GM18909 (cell line): Measurements from ENCODE around the gene TMEM204.

ENCODE experiments used
- ATAC-seq: cut with Tn5 transposase; IDR thresholded peaks from one replicate; pipeline ENCODE4 v1.9.1; 2021; ENCODE audit warnings: mild to moderate bottlenecking; ENCODE audit not compliant: unreplicated experiment, poor library complexity

Gene TMEM204

DNA sequence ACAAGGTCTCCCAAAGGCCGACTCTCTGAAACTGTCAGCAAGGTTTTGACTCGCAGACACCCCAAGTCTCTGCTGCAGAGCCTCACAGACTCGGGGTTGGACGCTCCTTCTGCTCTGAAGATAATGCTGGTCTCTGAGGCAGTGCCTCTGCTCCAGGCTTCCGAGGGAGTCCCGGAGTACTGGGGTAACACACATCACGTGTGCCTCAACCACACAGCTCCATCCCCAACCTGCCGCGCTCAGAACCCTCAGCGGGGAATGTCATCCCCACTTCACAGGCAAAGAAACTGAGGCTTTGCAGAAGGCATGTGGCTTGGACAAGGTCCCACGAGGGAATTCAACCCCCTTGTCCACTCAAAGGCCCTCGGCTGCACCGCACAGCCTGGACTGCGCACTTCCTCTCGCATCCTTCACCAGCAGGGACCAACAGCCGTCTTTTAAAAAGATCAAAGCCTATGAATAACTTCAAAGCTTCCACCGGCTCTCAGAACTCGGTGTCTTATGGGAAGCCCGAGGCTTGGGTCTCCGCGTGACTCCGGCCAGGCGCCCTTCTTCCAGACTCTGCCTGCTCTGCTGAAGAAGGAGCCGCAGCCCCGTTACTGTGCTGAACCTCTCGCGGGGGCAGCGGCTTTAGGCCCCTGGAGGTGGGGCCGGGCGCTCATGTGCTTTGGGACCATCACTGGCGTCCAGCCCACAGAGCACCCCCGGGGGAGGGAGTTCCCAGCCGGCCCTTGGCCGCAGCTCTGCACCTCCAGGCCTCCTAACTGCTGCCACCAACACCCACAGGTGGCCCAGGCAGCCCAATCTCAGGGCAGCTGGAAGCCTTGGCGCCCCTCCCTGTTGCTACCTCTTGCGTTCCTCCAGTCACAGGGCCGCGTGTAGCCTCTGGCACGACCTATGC lies 2.2 kb downstream of the TMEM204 start:
- ATAC-seq: no peak

DNA sequence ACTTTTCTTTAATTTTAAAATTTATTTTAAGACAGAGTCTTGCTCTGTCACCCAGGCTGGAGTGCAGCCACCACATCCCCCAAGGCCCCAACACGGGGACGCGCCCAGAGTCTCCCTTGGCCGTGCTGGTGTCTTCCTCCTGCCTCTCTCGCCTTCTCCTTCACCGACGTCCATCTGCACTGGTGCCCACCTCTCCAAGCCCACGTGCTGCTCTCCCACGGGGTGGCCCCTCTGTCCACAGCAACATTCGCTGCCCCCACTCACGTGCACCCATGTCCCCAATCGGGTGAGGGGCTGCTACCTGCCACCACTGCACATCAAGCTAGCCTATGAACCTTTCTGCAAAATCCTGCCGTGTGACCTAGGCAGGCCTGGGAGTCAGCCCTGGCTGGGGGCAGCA lies 3.1 kb downstream of the TMEM204 start:
- ATAC-seq: no peak

DNA sequence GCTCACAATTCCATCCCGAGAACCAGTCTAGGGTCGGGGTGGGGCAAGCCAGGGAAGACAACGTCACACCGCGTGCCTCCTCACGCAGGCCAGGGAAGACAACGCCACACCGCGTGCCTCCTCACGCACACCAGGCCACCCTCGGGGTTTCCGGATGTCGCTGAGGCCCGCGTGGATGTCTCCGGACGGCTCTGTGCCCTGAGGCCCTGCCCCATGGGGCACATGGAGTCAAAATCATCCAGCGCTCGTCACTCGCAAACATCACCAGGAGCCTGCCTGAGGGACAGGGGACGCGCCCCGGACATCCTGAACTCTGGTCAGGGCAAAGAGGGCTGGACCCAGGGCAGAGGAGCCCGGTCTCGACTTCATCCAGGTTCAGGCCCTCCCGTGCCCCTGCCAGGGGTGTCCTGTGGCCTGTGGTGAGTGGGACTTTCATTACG lies 3.7 kb downstream of the TMEM204 start:
- no peak for ATAC-seq

DNA sequence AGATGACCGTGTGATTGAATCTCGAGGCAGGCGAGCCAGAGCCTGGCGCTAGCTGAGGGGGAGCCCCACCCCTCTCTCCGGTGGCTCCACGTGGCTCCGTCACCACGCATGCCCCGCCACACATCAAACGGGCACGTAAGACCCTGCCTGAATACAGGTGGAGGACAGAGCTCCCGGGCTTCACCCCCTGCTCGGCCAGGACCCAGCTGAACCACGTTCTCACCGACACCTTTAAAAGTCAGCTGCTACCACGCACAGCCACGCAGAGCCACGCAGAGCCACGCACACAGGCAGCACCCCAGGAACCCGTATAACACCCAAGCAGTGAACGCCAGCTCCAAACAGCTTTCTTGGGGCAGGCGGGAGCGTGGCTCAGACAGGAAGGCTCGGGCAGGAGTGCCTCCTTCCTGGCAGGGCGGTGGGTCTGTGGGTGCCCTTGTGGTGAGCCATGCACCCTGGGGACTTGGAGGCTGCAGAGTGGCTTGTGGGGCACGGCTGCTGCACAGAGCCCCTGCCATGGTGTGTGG lies 4.4 kb downstream of the TMEM204 start:
- no peak for ATAC-seq

DNA sequence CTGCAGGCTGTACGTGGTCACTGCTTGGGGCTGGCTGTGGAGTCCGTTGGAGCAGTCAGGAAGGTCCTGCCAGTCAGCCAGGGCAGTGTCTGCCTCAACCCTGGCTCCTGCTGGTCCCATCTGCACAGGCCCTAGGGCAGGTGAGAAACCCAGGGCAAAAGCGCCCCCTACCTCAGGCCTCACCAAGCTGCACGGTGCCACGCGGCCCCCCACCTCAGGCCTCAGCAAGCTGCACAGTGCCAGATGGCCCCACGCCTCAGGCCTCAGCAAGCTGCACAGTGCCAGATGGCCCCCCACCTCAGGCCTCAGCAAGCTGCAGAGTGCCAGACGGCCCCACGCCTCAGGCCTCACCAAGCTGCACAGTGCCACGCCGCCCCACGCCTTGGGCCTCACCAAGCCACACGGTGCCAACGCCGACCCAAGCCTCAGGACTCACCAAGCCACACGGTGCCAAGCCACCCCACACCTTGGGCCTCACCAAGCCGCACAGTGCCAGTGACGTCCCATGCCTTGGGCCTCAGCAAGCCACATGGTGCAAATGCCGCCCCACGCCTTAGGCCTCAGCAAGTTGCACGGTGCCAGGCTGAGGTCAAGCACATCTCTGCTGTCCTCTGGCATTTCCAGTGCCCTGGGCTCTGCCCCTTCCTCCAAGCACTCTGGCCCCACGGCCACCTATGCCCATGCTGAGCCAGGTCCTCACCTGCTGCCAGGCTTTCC lies 5.5 kb downstream of the TMEM204 start:
- ATAC-seq: no peak

DNA sequence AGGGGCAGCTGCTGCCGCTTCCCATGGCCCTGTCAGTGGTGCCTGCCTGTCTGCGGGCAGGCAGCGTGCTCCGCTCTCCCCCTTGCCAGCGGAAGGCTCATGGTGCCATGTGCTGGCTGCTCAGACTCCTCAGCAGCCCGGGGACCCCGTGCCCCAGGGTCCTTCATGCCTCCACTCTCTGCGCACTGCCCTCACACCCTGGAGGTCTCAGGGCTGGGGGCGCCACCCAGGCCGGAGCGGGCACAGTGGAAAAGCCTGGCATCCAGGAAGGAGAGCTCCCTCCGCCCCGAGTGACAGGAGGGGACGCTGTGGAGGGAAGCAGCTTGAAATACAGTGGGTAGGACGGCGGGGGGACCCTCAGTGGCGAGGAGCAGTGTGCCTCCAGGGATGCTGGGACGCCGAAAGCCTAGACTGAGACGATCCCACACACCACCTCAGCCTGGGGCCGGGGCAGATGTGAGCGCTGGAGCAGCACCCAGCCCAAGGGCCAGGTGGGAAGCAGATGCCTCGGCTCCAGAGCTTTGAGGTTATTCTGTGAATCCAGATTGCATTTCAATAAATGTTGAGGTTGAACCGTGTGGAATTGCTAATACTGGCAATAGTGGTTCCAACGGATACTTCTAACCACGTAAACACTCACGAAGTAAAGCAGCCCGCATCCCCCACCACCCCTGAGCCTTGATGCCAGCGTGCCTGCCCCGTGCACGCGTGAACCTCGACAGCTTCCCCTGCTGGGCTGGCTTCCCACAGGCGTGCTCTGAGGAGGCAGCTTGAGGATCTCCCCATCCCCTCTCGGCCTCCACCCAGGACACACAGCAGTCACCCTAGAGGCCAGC lies 6.5 kb downstream of the TMEM204 start:
- ATAC-seq: no peak

DNA sequence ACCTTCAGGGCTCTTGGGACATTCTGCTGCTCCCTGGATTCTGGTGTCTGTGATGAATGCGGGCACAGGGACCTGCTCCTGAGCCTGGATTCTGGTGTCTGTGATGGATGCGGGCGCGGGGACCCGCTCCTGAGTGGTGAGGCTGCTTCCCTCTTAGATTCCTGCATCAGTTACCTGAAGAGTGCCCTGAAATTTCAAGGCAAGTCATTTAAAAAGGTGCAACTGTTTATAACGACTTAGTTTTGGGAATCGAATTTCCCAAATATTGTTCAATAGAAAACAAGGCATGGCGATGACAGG lies 7.0 kb downstream of the TMEM204 start:
- no peak for ATAC-seq

DNA sequence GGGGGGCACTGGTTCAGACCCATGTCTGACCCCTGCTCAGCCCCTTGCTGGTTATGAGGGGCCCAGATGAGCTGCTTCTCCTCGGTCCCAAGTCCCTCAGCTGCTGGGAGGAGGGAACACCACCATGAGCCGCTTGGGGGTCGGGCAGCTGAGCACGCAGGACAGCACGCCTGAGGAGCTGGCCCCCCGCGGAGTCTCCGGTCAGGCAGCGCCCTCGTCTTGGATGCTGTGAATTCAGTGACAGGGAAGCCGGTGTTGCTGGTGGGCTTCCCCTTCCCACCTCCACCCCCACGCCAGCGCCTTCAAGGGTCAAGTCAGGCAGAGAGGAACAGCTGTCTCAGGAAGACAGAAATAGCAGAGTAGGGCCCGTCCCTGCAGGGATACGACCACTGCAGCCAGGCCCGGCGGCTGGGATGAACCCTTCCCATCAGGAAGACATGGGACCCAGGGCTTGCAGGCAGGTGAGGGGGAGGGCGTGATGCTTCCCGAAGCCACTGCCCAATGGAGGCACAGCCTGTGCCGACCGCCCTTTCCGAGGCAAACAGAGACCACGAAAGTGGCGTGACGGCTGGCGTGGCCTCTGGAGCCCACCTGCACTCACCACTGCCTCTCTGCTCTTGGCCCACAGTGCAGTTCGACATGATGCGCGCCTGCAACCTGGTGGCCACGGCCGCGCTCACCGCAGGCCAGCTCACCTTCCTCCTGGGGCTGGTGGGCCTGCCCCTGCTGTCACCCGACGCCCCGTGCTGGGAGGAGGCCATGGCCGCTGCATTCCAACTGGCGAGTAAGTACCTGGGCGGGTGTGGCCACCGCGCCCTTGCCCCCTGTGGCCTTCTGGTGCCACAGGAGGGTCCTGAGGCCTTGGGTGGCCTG lies 8.1 kb downstream of the TMEM204 start:
- ATAC-seq: no peak

DNA sequence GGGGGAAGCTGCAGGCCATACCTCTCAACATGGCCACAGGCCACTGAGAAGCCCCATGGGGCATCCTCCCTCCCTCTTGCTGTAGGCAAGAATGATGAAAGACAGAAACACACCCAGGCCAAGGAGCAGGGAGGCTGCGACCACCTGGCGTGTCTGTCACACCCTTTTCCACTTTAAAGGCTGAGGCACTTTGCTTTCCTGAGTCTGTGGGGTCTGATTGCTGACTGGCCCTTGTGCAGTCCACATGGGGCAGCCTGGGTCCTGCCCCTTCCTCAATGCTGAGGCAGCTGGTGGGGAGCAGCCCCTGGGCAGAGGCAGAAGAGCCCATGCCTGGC lies 8.7 kb downstream of the TMEM204 start:
- ATAC-seq: no peak

DNA sequence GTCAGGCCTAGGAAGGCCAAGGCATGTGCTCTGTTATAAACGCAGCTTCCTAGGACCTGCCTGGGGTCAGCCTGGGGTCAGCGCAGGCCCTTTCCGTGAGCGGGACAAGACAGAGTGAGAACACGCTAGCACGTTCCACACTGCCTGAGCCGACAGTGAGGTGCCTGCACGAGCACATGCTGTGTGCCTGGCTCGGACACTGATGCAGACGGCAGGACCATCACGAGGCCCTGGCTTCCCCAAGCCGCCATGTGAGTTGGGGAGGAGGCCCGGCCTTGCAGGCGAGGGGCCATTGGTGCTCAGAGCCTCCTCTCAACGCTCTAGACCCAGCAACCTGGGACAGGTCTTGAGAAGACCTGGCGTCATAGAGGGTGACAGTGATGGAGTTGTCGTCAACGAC lies 9.1 kb downstream of the TMEM204 start:
- no peak for ATAC-seq

DNA sequence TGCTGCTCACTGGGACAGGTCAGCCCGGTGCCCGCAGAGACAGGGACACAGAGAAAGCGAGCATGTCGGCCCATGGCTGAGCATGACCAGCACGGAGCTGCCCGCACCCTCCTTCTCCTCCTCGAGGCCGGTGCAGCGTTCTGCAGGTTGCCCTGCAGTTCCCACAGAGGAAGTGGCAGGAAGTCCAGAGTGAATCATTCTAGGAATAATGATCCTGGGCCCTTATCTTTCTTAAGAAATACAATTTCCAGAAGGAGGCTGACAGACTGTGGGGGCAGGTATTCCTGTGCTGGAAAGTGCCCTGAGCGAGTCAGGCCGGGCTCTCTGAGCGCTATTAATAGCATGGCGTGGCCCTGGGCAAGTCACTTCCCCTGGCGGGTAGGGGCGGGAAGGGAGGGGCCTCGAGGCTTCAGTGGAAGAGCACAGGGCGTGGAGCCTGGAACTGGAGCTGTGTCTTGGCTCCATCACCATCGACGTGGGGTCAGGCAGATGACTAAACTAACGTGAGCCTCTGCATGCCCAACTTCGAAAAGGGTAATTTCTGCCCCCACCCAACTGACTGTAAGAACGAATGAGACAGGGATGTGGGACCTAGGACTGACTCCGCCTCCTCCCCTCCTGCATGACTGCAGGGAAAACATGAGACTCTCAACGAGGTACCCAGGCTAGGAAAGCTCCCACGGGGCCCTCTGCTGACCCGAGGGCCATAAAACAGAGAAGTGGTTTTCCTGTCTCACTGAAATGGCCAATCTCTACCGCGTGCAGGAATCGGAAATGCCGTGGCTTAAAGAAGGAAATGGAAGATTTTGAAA lies 9.8 kb downstream of the TMEM204 start:
- no peak for ATAC-seq

DNA sequence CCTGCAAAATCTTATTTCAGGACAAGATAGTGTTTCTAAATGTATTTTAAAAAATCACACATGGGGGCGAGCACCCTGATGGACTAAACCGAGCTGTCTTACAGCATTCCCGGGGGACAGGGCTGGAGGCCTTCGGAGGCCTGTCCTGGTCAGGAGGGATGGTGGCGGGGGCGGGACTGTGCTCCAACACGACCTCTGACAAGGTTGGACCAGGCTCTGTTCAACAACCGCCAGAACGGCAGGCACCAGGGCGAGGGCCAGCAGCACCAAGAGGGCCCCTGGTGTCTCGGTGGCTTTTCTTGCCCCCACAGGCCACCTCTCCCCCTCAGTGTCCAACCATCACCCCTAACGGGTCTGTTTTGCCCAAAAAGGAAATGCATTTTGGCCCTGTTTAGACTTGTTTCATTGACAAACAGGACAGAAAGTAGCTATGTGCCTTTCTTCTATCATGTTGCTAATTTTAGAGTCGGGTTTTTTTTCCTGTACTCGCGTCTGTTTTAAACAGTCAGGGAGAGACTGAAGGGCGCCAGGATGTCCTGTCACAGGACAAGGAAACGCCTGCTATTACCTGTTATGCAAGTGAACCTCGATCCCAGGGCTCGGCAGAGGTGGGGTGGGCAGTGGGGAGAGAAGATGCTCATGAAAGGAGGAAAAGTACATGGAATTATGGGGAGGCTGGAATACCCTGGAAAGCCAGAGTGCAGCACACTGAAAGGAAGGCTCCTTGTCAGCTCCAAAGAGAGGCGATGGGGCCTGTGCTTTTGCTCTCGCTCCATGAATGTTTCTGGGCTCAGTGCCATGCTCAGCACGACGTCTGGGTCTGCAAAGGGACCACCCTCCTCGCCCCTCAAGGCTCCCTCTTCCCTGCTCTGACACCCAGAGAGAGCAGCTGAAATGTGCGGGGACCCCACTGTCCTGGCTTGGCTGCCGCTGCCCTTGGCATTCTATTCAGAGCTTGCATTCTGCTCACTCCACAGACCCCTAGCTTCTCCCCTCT lies 11.9 kb downstream of the TMEM204 start:
- ATAC-seq: no peak

DNA sequence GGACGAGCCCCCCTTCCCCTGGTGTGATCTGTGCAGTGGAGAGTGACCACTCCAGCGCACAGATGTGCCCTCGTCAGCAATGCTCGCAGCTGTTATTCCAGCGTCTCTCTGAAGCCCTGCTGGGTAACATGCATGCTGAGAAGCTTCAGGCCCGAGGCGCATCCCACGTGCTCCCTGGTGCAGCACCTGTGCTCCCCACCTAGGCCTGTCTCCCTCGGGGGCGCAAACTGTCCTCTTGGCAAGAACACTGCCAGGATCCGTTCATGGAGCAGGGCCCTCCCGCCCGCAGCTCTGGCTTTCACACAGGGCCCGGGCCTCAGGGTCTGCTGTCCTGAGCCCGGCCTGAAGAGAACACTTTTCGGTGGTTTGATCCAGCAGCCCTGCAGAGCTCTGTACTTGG lies 13.0 kb downstream of the TMEM204 start:
- ATAC-seq: no peak

DNA sequence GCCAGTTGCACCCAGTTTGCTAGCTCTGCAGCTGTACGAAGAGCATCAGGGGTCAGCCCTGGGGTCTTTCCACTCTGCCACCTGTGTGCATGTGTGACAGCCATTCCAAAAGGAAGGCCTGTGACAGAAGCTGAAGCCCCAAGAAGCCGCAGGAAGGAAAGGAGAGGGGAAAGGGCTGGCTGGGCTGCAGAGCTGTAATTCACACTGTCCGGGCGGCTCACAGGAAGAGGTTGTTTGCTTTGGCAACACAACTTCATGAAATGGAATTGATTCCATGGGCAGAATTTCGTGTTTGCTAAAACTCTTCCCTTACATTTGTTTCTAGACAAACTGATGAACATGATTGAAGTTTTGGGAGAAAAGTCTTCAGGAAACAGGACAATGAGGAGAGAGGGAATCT lies 14.8 kb downstream of the TMEM204 start:
- ATAC-seq: no peak

DNA sequence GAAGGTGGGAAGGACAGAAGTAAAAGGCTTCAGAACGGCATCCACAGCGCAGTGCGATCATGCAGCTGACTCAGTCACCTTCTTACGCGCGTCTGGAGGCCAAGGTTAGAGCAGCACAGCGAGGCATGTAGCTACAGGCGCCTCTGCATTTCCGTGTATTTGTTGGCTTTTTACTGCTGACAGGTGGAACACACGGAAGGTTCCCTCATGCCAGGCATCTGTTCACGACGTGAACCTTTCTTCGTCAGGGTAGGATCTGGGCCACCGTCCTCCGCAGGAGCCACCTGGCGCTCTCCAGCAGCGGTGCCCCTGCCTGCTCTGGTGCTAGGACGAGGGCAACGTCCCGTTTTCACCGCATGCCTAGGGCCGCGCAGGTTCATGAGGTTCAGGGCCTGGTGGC lies 15.3 kb downstream of the TMEM204 start:
- no peak for ATAC-seq

DNA sequence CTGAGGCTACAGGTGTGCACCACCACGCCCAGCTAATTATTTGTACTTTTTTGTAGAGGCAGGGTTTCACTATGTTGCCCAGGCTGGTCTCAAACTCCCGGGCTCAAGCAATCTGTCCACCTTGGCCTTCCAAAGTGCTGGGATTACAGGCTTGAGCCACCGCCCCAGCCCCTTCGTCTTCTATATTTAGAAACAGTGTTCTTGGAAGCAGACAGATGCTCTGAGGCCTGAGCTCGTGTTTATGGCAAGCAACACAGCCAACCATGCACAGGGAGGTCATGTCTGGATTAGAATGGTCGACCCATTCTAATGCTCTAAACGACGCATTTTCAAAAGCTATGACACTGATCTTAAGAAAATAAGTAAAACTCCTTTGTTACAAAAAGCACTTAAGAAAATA lies 16.6 kb downstream of the TMEM204 start:
- no peak for ATAC-seq

DNA sequence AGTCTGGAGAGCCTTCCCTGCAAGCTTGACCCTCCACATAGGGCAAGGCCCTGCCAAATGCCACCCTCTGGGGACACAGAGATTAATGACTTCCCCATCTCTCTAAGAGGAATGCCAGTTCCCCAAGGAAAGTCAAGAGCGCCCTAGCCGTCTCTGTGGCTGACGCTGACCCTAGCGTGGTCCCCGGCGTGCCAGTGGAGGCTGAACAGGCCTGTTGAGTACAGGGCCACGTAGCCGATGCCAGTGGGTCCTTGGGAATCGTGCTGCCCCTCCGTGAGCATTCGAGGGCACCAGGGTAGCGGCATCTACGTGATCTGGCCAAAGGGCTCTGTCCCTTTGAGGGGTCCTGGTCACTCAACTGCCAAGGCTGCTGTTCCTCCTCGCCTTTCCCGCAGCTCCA lies 17.2 kb downstream of the TMEM204 start:
- ATAC-seq: no peak

DNA sequence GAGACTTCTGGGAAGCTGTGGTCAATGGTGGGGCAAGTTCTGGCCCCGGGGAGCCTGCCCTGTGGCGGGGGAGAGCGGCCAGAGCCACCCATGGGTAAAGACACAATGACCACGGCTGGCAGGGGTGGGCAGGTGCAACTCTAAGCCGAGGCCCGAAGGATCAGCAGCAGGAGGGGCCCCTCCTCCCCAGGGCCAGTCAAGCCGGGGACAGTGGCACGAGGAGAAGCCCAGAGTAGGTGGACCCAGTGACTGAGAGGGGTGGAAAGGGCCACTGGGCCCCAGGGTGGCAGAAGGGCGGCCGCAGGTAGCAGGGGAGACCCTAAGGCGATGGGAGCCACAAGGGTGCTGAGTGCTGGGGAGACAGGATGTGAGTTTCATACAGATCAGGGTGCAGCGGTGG lies 17.7 kb downstream of the TMEM204 start:
- no peak for ATAC-seq
